Measurements from ENCODE around the gene POLR3A.

DNA sequence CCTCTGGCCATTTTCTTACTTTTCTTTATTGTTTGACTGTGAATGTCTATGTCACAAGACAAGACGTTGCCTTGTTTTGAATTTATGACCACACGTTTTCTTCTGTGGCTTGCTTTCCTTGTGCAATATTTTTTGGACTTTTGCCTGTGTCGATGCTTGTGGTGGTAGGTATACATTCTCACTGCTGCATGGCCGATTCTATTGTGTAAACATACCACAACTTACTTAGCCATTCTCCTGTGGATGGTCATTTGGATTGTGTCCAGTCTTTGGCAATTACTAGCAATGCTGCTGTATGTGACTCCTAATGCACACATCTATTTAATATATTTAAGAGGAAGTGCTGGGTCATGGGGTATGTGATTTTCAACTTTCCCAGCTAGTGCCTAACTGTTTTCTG is 84.8 kb downstream of the POLR3A start:
- TF ChIP-seq CTCF (IDR thresholded peaks at IDR 0.05 in 8 of 11, conservative IDR thresholded peaks at IDR 0.05 in 3 of 11) (no peak), POLR2A (IDR thresholded peaks at IDR 0.05) (no peak)
